ENCODE measurements around the gene PBXIP1.
"Not testable (repeated sequence)": the region's sequence is repeated elsewhere in the genome, so short reads cannot be mapped to it uniquely, and the experiment has no call there.

Gene PBXIP1

GRCh38 chr1:154983776-154984466 lies 28.0 kb upstream of the PBXIP1 start:
- H3K4me1 Mint-ChIP-seq = peaks cover 21% of the 10 kb centered on the region
- no peak overlapping the region for H3K4me3 Mint-ChIP-seq
- no peak for ATAC-seq
- no peaks in the 10 kb centered on the region for H3K27me3 Mint-ChIP-seq
- no peaks in the 10 kb centered on the region for H3K9me3 Mint-ChIP-seq
- H3K27ac Mint-ChIP-seq = no peak overlapping the region
- peaks cover 14% of the 10 kb centered on the region for H3K36me3 Mint-ChIP-seq

GRCh38 chr1:154982897-154983648 lies 27.2 kb upstream of the PBXIP1 start, which contains the start of gene FLAD1:
Gene FLAD1, plus strand, starts transcription at chr1:154983344. Its CDS starts 351 bp downstream, at chr1:154983695.
- Mint-ChIP-seq H3K27ac (no peak within 1 kb of the TSS), H3K4me1 (peaks cover 12% of the 10 kb centered on the region), H3K36me3 (peaks cover 9% of the 10 kb centered on the region), H3K4me3 (no peak within 1 kb of the TSS), H3K27me3 (no peaks in the 10 kb centered on the region), H3K9me3 (no peaks in the 10 kb centered on the region)
- peak; percentile 100 for ATAC-seq

- no peaks in the 10 kb centered on the region for H3K9me3 Mint-ChIP-seq
- peaks cover 5% of the 10 kb centered on the region for H3K36me3 Mint-ChIP-seq
- H3K27ac Mint-ChIP-seq = no peak overlapping the region
- ATAC-seq = no peak
- no peak overlapping the region for H3K4me3 Mint-ChIP-seq
- H3K4me1 Mint-ChIP-seq = peaks cover 16% of the 10 kb centered on the region
- H3K27me3 Mint-ChIP-seq = no peaks in the 10 kb centered on the region
These were observed 26.4 kb upstream of the PBXIP1 start for GRCh38 chr1:154982341-154982740.

GRCh38 chr1:154978360-154978759 lies 22.5 kb upstream of the PBXIP1 start:
- Mint-ChIP-seq H3K4me1 (peaks cover 8% of the 10 kb centered on the region), H3K27ac (no peak overlapping the region), H3K4me3 (no peak overlapping the region), H3K27me3 (no peaks in the 10 kb centered on the region), H3K9me3 (no peaks in the 10 kb centered on the region), H3K36me3 (peaks cover 5% of the 10 kb centered on the region)
- ATAC-seq = no peak

GRCh38 chr1:154977762-154978161 lies 21.9 kb upstream of the PBXIP1 start:
- H3K36me3 Mint-ChIP-seq, H3K27me3 Mint-ChIP-seq, H3K27ac Mint-ChIP-seq, H3K4me3 Mint-ChIP-seq, ATAC-seq, H3K9me3 Mint-ChIP-seq: not testable (repeated sequence)
- peaks cover 11% of the 10 kb centered on the region for H3K4me1 Mint-ChIP-seq

GRCh38 chr1:154975409-154976059 lies 19.6 kb upstream of the PBXIP1 start:
- ATAC-seq = peak; percentile 10
- H3K27me3 Mint-ChIP-seq = no peaks in the 10 kb centered on the region
- no peak overlapping the region for H3K4me3 Mint-ChIP-seq
- H3K36me3 Mint-ChIP-seq = peaks cover 11% of the 10 kb centered on the region
- H3K9me3 Mint-ChIP-seq = no peaks in the 10 kb centered on the region
- no peak overlapping the region for H3K27ac Mint-ChIP-seq
- peaks cover 31% of the 10 kb centered on the region for H3K4me1 Mint-ChIP-seq

- Mint-ChIP-seq H3K4me1 (peaks cover 33% of the 10 kb centered on the region), H3K27me3 (no peaks in the 10 kb centered on the region), H3K27ac (no peak overlapping the region), H3K36me3 (peaks cover 11% of the 10 kb centered on the region), H3K9me3 (no peaks in the 10 kb centered on the region), H3K4me3 (no peak overlapping the region)
- ATAC-seq = peak; percentile 81
These were observed 19.0 kb upstream of the PBXIP1 start for GRCh38 chr1:154974808-154975408.

- H3K4me3 Mint-ChIP-seq = no peak within 1 kb of the TSS
These were observed 18.4 kb upstream of the PBXIP1 start, which contains the start of gene CKS1B for GRCh38 chr1:154974102-154974807. Gene CKS1B, plus strand, starts transcription at chr1:154974681. Its CDS starts 65 bp downstream, at chr1:154974746.

GRCh38 chr1:154973344-154974101 lies 17.6 kb upstream of the PBXIP1 start:
- H3K27ac Mint-ChIP-seq = no peak overlapping the region
- H3K4me1 Mint-ChIP-seq = peaks cover 45% of the 10 kb centered on the region
- H3K27me3 Mint-ChIP-seq = no peaks in the 10 kb centered on the region
- no peak overlapping the region for H3K4me3 Mint-ChIP-seq
- ATAC-seq = peak; percentile 44
- peaks cover 18% of the 10 kb centered on the region for H3K36me3 Mint-ChIP-seq
- no peaks in the 10 kb centered on the region for H3K9me3 Mint-ChIP-seq

More at GRCh38 chr1:154974102-154974807, 18.4 kb upstream of the PBXIP1 start, which contains the start of gene CKS1B:
- peaks cover 37% of the 10 kb centered on the region for H3K4me1 Mint-ChIP-seq
- no peak within 1 kb of the TSS for H3K27ac Mint-ChIP-seq
- ATAC-seq = peak; percentile 94
- H3K9me3 Mint-ChIP-seq = no peaks in the 10 kb centered on the region
- no peaks in the 10 kb centered on the region for H3K27me3 Mint-ChIP-seq
- peaks cover 11% of the 10 kb centered on the region for H3K36me3 Mint-ChIP-seq

GRCh38 chr1:154972517-154973343 lies 16.8 kb upstream of the PBXIP1 start:
- peak overlapping the region; percentile 20 for H3K27ac Mint-ChIP-seq
- H3K4me3 Mint-ChIP-seq = no peak overlapping the region
- peaks cover 42% of the 10 kb centered on the region for H3K4me1 Mint-ChIP-seq
- H3K36me3 Mint-ChIP-seq = peaks cover 26% of the 10 kb centered on the region
- no peaks in the 10 kb centered on the region for H3K27me3 Mint-ChIP-seq
- ATAC-seq = no peak
- H3K9me3 Mint-ChIP-seq = no peaks in the 10 kb centered on the region

GRCh38 chr1:154972213-154972516 lies 16.3 kb upstream of the PBXIP1 start:
- H3K4me1 Mint-ChIP-seq = peaks cover 37% of the 10 kb centered on the region
- peak overlapping the region; percentile 20 for H3K27ac Mint-ChIP-seq
- H3K27me3 Mint-ChIP-seq = no peaks in the 10 kb centered on the region
- peaks cover 30% of the 10 kb centered on the region for H3K36me3 Mint-ChIP-seq
- no peak for ATAC-seq
- no peaks in the 10 kb centered on the region for H3K9me3 Mint-ChIP-seq
- H3K4me3 Mint-ChIP-seq = no peak overlapping the region

- no peaks in the 10 kb centered on the region for H3K9me3 Mint-ChIP-seq
- no peaks in the 10 kb centered on the region for H3K27me3 Mint-ChIP-seq
- ATAC-seq = no peak
- peaks cover 37% of the 10 kb centered on the region for H3K4me1 Mint-ChIP-seq
- peak overlapping the region; percentile 5 for H3K4me3 Mint-ChIP-seq
- peak overlapping the region; percentile 82 for H3K27ac Mint-ChIP-seq
- H3K36me3 Mint-ChIP-seq = peaks cover 33% of the 10 kb centered on the region
These were observed 15.6 kb upstream of the PBXIP1 start for GRCh38 chr1:154971341-154971998.
